ENCODE measurements around the gene SEBOX.
"Not testable (repeated sequence)": the region's sequence is repeated elsewhere in the genome, so short reads cannot be mapped to it uniquely, and the experiment has no call there.

Gene SEBOX

GRCh38 chr17:28341516-28341915 is 23.5 kb downstream of the SEBOX start:
- TF ChIP-seq, protein P1, sequence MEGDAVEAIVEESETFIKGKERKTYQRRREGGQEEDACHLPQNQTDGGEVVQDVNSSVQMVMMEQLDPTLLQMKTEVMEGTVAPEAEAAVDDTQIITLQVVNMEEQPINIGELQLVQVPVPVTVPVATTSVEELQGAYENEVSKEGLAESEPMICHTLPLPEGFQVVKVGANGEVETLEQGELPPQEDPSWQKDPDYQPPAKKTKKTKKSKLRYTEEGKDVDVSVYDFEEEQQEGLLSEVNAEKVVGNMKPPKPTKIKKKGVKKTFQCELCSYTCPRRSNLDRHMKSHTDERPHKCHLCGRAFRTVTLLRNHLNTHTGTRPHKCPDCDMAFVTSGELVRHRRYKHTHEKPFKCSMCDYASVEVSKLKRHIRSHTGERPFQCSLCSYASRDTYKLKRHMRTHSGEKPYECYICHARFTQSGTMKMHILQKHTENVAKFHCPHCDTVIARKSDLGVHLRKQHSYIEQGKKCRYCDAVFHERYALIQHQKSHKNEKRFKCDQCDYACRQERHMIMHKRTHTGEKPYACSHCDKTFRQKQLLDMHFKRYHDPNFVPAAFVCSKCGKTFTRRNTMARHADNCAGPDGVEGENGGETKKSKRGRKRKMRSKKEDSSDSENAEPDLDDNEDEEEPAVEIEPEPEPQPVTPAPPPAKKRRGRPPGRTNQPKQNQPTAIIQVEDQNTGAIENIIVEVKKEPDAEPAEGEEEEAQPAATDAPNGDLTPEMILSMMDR (IDR thresholded peaks at IDR 0.05; ENCODE audit: insufficient read depth, low read length, missing control alignments): no peak
- DNase-seq (ENCODE audit: low read depth, low spot score): no peak
- ChIA-PET CTCF (interaction anchor here (1.0 kb wide), 1 partner anchor 9 kb away, joined by 3 read pairs; no protein-coding TSS in a partner anchor), POLR2A (no interaction called here)
- no peak overlapping the region for H3K4me3 ChIP-seq (ENCODE audit: low read depth, low read length)

DNA sequence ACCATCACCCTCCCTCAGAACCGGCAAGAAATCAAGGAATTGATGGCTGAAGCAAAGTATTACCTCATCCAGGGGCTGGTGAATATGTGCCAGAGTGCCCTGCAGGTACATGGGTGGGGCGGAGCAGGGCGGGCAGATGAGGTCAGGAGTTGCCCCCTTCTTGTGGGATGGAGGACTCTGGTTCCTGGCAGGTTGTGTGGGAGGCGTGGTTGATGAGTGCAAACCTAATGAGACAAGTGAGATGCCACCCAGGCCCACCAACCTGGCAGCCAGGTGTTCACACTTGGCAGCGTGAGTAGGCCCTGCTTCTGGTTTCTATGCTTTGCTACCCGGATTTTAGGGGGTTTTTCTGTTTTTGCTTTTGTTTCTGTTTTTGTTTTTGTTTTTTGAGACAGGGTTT is 24.6 kb downstream of the SEBOX start:
- ChIA-PET CTCF (no interaction called here), POLR2A (no interaction called here)
- DNase-seq (ENCODE audit: low read depth, low spot score): no peak
- TF ChIP-seq, protein P1 (IDR thresholded peaks at IDR 0.05; ENCODE audit: insufficient read depth, low read length, missing control alignments): no peak
- H3K4me3 ChIP-seq (ENCODE audit: low read depth, low read length): no peak overlapping the region

DNA sequence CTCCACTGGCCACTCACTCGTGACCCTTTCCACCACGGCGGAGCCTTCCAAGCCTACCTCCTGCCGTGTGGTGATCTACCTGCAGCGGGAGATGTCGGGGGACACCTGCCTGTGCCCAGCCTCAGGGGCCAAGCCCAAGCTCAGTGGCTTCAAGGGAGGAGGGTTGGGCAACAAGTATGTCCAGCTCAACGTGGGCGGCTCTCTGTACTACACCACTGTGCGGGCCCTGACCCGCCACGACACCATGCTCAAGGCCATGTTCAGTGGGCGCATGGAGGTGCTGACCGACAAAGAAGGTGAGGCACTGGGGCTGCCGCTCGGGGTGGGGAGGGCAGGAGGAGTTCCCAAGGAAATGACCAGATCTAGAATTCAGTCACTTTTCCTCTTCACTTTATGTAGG is 25.6 kb downstream of the SEBOX start:
- DNase-seq (ENCODE audit: low read depth, low spot score): no peak
- ChIA-PET POLR2A (no interaction called here), CTCF (interaction anchor here (1.2 kb wide), 1 partner anchor 77 kb away, joined by 4 read pairs; no protein-coding TSS in a partner anchor)
- no peak overlapping the region for H3K4me3 ChIP-seq (ENCODE audit: low read depth, low read length)
- TF ChIP-seq, protein P1 (IDR thresholded peaks at IDR 0.05; ENCODE audit: insufficient read depth, low read length, missing control alignments): no peak

DNA sequence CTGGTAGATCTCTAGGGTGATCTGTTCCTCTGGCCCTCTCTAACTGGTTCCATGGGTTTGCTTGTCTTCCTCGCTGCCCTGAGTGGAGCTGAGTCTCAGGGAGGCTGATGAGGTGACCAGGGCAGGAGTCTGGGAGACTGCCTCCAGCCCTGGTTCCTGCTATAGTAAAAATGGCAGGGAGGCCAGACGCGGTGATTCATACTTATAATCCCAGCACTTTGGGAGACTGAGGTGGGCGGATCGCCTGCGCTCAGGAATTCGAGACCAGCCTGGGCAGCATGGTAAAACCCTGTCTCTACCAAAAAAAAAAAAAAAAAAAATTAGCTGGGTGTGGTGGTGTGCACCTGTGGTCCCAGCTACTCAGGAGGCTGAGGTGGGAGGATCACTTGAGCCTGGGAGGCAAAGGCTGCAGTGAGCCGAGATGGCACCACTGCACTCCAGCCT is 26.2 kb downstream of the SEBOX start:
- H3K4me3 ChIP-seq (ENCODE audit: low read depth, low read length); DNase-seq (ENCODE audit: low read depth, low spot score): not testable (repeated sequence)
- POLR2A ChIA-PET: interaction anchor here (1.7 kb wide), 1 partner anchor 8 kb away, joined by 6 read pairs; no protein-coding TSS in a partner anchor
- CTCF ChIA-PET: interaction anchor here (0.8 to 1.5 kb wide), 5 partner anchors 78 to 127 kb away, joined by 3 to 4 read pairs (median 3); no protein-coding TSS in a partner anchor

- no peak for DNase-seq (ENCODE audit: low read depth, low spot score)
- CTCF ChIA-PET: interaction anchor here (0.8 to 1.5 kb wide), 6 partner anchors 8 to 128 kb away, joined by 3 to 4 read pairs (median 3); no protein-coding TSS in a partner anchor
- H3K4me3 ChIP-seq (ENCODE audit: low read depth, low read length): no peak overlapping the region
- TF ChIP-seq, protein P1 (IDR thresholded peaks at IDR 0.05; ENCODE audit: insufficient read depth, low read length, missing control alignments): no peak
- POLR2A ChIA-PET: interaction anchor here (1.7 kb wide), 1 partner anchor 9 kb away, joined by 6 read pairs; no protein-coding TSS in a partner anchor
These were observed 26.8 kb downstream of the SEBOX start for GRCh38 chr17:28338056-28338768.

DNA sequence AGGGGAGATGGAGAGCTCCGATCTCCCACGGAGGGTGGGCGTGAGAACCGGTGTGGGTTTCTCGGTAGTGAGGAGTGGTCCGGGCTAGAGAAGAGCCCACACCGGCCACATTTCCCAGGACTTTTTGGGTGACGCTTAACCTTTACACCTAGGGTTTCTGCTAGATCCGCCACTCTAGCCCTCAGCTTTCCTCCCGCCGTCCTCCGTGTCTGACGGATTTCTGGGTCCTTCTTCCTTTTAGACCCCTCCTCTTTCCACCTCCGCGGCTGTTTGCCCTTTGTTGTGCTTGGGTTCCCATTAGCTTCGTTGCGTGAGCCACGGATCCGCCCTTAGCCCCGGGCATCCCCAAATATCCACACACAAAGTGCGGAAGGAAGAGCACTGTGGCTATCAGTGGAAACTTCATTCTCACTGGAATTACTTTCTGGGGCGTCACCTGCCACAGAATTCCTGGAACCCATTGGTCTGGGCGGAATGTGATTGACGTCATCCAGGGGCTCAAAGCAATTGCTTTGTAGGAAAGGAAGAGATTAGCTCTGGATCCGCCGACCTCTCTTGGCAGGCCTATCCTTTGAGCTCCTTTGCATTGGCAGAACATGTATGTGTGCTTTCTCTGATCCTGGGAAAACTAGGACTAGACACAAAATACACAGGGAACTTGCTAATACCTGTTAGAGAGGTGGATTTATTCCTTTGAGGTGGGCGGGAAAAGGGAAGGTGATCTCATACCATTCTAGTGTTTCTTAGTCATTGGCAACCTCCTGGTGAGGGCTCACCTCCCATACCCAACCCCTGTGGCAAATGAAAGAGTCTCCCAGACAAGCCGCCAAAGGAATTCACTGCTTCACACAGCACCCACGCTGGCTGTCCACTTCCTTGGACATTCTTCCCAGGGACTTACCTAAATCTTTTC is 28.8 kb downstream of the SEBOX start:
- TF ChIP-seq, protein P1 (IDR thresholded peaks at IDR 0.05; ENCODE audit: insufficient read depth, low read length, missing control alignments): no peak
- DNase-seq (ENCODE audit: low read depth, low spot score): peak; percentile 71
- POLR2A ChIA-PET: interaction anchor here (0.6 to 2.6 kb wide), 8 partner anchors 10 to 447 kb away, joined by 3 to 55 read pairs (median 4); partner anchors contain the start of genes POLDIP2 and VTN

More for the DNA sequence above, 28.8 kb downstream of the SEBOX start:
- peak overlapping the region; percentile 81 for H3K4me3 ChIP-seq (ENCODE audit: low read depth, low read length)
- CTCF ChIA-PET: interaction anchor here (1.1 to 1.9 kb wide), 9 partner anchors 9 to 531 kb away, joined by 3 to 14 read pairs (median 4); no protein-coding TSS in a partner anchor

All from AG04449 (cell line).